Thyroid gland (tissue), 4 donors: ENCODE results near the gene SRPK1.

Source experiments
- POLR2A ChIP-seq, 2 donors: fragments of 450-650 bp; IDR thresholded peaks; one replicate each; pipeline ENCODE4 v1.6.1; 2017; ENCODE audit warnings: antibody characterized with exemption in 2 of 2, mild to moderate bottlenecking in 2 of 2, moderate library complexity in 1 of 2
- TF ChIP-seq, protein P1 (sequence below), 6 experiments: fragments of 200-600 bp in 3 of 6; fragments of 450-650 bp in 3 of 6; sonication (generic) in 3 of 6; IDR thresholded peaks; one replicate each; pipeline ENCODE4 v1.5.1; 2016 to 2019; ENCODE audit warnings: antibody characterized with exemption in 6 of 6, mild to moderate bottlenecking in 2 of 6, inconsistent platforms in 1 of 6, moderate library complexity in 1 of 6

DNA sequence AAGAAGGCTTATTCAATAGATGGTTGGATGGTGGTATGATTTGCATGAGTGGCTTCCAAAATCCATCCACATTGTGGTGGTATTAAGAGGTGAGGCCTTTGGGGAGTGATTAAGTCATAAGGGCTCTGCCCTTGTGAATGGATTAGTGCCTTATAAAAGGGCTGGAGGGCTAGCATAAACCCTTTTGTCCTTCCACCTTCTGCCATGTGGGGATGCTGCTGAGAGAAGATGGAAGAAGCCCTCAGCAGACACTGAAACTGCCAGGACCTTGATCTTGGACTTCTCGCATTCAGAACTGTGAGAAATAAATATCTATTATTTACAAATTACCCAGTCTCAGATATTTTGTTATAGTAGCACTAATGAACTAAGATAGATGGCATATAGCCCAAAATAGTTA is 27.8 kb upstream of the SRPK1 start:
- TF ChIP-seq, protein P1, sequence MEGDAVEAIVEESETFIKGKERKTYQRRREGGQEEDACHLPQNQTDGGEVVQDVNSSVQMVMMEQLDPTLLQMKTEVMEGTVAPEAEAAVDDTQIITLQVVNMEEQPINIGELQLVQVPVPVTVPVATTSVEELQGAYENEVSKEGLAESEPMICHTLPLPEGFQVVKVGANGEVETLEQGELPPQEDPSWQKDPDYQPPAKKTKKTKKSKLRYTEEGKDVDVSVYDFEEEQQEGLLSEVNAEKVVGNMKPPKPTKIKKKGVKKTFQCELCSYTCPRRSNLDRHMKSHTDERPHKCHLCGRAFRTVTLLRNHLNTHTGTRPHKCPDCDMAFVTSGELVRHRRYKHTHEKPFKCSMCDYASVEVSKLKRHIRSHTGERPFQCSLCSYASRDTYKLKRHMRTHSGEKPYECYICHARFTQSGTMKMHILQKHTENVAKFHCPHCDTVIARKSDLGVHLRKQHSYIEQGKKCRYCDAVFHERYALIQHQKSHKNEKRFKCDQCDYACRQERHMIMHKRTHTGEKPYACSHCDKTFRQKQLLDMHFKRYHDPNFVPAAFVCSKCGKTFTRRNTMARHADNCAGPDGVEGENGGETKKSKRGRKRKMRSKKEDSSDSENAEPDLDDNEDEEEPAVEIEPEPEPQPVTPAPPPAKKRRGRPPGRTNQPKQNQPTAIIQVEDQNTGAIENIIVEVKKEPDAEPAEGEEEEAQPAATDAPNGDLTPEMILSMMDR (IDR thresholded peaks at IDR 0.05), result no peak
- no peak for TF ChIP-seq POLR2A (IDR thresholded peaks at IDR 0.05)
